Right forelimb (tissue), 1 donor: ENCODE results near the gene TNFSF9.
"Not testable (repeated sequence)": the region's sequence is repeated elsewhere in the genome, so short reads cannot be mapped to it uniquely, and the experiment has no call there.

Experiments
- DNase-seq: peaks from one replicate; pipeline ENCODE4 v3.0.0-alpha.2; 2018

The TNFSF9 gene

DNA sequence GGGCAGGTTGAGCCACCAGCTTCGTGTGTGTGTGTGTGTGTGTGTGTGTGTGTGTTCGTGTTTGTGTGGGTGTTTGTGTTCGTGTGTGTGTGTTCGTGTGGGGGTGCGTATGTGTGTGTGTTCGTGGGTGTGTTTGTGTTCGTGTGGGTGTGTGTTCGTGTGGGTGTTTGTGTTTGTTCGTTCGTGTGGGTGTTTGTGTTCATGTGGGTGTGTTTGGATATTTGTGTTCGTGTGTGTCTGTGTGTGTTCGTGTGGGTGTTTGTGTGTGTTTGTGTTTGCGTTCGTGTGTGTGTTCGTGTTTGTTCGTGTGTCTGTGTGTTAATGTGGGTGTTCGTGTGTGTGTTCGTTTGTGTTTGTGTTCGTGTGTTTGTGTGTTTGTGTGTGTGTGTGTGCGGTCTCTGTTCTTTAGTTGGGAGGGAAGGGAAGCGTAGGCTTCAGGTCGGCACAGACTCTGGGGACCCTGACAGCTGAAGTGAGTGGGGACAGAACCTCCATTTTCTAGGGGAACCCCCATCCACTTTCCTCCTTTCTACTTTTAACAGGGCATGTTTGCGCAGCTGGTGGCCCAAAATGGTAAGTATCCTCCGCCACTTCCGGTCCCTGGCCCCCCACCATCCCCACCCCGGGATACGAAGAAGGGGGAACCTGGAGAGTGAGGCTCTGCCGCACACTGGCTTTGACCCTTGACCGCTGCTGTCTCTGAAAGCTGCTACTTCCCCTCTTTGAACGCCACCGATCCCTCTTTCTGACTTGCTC, 1.6 kb downstream of the TNFSF9 start:
- DNase-seq: no peak

- DNase-seq: no peak
These were observed 2.1 kb downstream of the TNFSF9 start for GRCh38 chr19:6533000-6533328.

DNA sequence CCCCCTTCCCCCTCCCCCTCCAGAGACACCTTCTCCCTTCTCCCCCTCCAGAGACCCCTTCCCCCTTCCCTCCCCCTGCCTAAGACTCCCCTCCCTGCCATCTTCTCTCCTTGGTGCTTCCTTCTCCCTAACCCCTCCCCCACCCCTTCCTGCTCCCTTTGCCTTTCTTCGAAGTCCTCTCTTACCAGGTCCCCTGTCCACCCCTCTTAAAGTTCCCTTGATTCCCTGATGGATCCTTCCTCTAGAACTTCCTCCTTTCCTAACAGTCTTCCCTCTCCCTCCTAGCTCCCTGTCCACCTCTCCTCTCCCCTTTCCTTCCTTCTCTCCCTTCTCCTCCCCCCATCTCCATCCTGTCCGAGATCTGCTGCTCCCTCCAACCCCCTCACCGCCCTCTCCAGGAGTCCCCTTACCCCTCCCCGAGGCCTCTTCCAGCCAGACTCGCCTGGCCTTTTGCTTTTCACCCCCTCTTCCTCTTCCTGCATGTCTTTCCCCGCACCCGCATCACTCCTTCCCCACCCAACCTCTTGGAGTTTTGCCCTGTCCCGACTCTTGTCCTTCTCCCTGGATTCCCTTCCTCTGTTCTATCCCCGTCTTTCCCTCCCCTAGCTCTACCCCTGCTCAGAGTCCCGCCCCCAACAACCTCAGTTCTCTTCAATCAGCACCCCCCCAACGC, 3.1 kb downstream of the TNFSF9 start:
- DNase-seq: no peak

- DNase-seq: no peak
These were observed 3.7 kb downstream of the TNFSF9 start for GRCh38 chr19:6534451-6535093.

DNA sequence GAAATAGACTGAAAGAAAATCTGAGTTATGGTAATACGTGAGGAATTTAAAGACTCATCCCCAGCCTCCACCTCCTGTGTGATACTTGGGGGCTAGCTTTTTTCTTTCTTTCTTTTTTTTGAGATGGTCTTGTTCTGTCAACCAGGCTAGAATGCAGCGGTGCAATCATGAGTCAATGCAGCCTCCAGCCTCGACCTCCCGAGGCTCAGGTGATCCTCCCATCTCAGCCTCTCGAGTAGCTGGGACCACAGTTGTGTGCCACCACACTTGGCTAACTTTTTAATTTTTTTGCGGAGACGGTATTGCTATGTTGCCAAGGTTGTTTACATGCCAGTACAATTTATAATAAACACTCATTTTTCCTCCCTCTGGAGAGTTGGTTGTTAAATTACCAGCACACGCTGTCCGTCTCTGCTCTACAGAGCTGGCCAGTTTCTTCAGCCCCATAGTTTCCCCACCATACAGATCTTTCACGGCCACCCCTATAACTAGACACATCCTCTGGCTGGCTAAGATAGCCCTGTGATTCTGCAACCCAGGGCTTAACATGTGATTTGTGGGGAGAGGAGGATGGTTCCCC, 4.8 kb downstream of the TNFSF9 start:
- no peak for DNase-seq

- no peak for DNase-seq
These were observed 8.7 kb downstream of the TNFSF9 start for GRCh38 chr19:6539514-6539913.

- no peak for DNase-seq
These were observed 10.3 kb downstream of the TNFSF9 start for GRCh38 chr19:6540918-6541689.

- no peak for DNase-seq
These were observed 13.1 kb downstream of the TNFSF9 start for GRCh38 chr19:6543866-6544347.

- DNase-seq: not testable (repeated sequence)
These were observed 19.9 kb downstream of the TNFSF9 start for GRCh38 chr19:6550679-6551078.

DNA sequence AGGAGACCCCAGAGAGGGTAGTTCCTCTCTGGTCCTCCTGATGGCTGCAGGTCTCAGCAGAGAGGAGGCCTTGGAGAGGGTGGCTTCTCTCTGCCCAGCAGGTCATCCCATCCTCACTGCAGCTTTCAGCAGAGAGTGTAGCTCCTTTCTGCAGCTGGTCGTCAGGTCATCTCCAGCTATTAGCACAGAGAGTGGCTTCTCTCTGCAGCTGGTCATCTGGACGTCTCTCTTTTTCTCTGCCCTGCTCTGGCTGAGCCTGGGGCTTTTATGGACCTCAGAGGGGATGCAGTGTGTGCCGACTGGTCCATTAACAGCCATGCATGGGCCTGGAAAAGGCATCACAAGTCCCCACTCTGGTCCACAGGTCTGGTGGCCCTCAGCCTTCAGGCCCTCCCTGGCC, 20.3 kb downstream of the TNFSF9 start:
- DNase-seq: no peak

GRCh38 chr19:6551607-6552450, 21.0 kb downstream of the TNFSF9 start:
- no peak for DNase-seq

- no peak for DNase-seq
These were observed 25.2 kb downstream of the TNFSF9 start for GRCh38 chr19:6556043-6556449.

DNA sequence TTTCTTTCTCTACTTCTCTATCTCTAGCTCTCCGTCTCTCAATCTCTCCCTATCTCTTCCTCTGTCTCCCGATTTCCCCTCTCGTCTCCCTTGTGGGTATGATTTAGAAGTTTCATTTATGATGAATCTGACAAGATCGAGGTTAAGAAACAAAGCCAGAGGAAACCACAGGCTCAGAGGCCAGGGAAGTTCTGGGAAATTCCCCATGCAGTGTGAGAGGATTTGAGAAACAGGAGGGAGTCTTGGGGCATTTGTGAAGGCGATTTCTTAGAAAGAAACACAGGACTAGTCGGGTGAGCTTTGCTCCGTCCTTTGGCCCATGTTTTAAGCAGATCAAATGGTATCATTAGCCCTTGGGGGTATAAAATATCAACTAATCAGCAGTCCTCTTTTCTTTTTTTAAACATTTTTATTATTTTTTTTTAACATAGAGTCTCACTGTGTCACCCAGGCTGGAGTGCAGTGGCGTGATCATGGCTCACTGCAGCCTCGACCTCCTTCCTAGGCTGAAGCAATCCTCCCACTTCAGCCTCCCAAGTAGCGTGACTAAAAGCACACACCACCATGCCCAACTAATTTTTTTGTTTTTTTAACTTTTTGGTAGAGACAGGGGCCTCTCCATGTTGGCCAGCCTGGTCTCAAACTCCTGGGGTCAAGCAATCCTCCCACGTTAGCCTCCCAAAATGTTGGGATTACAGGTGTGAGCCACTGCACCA, 25.8 kb downstream of the TNFSF9 start:
- DNase-seq: no peak

GRCh38 chr19:6562437-6562836, 31.6 kb downstream of the TNFSF9 start:
- DNase-seq: not testable (repeated sequence)

DNA sequence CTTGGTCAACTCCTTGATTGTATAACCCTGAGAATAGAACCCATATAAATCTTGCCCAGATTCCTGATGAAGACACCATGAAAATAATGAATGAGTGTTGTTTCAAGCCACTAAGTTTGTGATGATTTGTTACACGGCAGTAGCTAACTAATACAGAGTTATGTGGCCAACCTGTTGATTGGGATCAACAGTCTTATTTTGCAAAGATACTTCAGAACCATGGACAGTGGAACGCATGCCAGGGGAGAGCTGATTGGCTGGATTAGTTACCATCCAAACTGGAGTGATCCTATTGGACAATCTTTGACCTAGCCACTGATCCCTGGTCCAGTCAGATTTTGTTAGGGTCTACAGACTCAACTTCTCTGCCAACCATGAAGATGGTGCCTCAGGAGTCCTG, 33.6 kb downstream of the TNFSF9 start:
- DNase-seq: no peak

- not testable (repeated sequence) for DNase-seq
These were observed 35.9 kb downstream of the TNFSF9 start for GRCh38 chr19:6566727-6567126.

- DNase-seq: no peak
These were observed 37.2 kb downstream of the TNFSF9 start for GRCh38 chr19:6568010-6568526.

- no peak for DNase-seq
These were observed 38.0 kb downstream of the TNFSF9 start for GRCh38 chr19:6568816-6569215.

- no peak for DNase-seq
These were observed 39.9 kb downstream of the TNFSF9 start for GRCh38 chr19:6570764-6571163.

- DNase-seq: no peak
These were observed 40.3 kb downstream of the TNFSF9 start for GRCh38 chr19:6571167-6571566.

DNA sequence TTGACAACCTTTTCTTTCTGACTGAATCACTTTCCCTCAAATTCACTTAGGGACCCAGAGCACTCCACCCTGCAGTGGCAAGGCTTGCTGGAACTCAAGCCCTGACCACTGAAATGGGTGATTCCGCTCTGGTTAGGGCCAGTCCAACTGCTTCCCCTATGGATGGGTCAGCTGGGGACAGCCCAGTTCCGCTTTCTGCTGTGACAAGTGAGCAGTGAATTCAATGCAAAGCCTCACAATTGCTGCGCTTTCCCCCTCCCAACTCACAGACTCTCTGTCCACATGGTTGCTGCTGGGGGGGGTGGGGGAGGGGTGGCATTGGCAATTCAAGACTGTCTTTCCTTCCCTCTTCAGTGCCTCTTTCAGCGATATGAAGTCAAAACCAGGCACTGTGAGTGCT, 41.4 kb downstream of the TNFSF9 start:
- no peak for DNase-seq
